Stomach (tissue), 9 donors: ENCODE data around the gene TUBGCP2. TPM values are rescaled to one million over a fixed set of nuclear protein-coding genes. Genes with fewer than 3 reads are reported as not detected.

Experiments
- DNase-seq, 2 donors: peaks; one replicate each; pipeline versions ENCODE4 v3.0.0 to v3.0.0-alpha.2; 2013 to 2019
- H3K27ac ChIP-seq, 5 donors: fragments of 200-600 bp in 4 of 5; sonication (generic) in 4 of 5; one replicate each; pipeline ENCODE4 v1.5.1; 2013 to 2019; ENCODE audit warnings: mild to moderate bottlenecking in 1 of 5, moderate library complexity in 1 of 5
- H3K27me3 ChIP-seq, 3 donors: fragments of 200-600 bp; sonication (generic); one replicate each; pipeline ENCODE4 v1.5.1; 2017 to 2019; ENCODE audit warnings: mixed run types in 1 of 3
- H3K36me3 ChIP-seq, 4 donors: fragments of 200-600 bp; sonication (generic); 1 replicate in 3 of 4; 2 replicates in 1 of 4; pipeline ENCODE4 v1.5.1; 2016 to 2019
- H3K4me1 ChIP-seq, 4 donors: fragments of 200-600 bp; sonication (generic); one replicate each; pipeline ENCODE4 v1.5.1; 2016 to 2019
- H3K4me3 ChIP-seq, 4 donors: fragments of 200-600 bp; sonication (generic) in 3 of 4; one replicate each; pipeline ENCODE4 v1.5.1; 2016 to 2019; ENCODE audit warnings: mild to moderate bottlenecking in 1 of 4
- H3K9me3 ChIP-seq, 4 donors: fragments of 200-600 bp; sonication (generic); one replicate each; pipeline ENCODE4 v1.5.1; 2016 to 2019
- EP300 ChIP-seq: sonication (generic); formaldehyde crosslinking; IDR thresholded peaks from one replicate; pipeline ENCODE4 v1.6.1; 2017; ENCODE audit warnings: antibody characterized with exemption
- POLR2A ChIP-seq, 4 donors: fragments of 450-650 bp; IDR thresholded peaks; one replicate each; pipeline ENCODE4 v1.6.1; 2016; ENCODE audit warnings: antibody characterized with exemption in 4 of 4, control low read depth in 2 of 4, mild to moderate bottlenecking in 1 of 4, moderate library complexity in 1 of 4
- POLR2AphosphoS5 ChIP-seq, 3 donors: sonication (generic); formaldehyde crosslinking; IDR thresholded peaks; one replicate each; pipeline ENCODE4 v1.6.1; 2016; ENCODE audit warnings: antibody characterized with exemption in 3 of 3
- WGBS, 5 donors: extraction: QIAGEN DNeasy Blood & Tissue Kit in 3 of 5; methylation state at CpG; one replicate each; pipeline versions ENCODE4 v1.1.5 to v1.1.7; 2013 to 2018; 5-methylcytosine and 5-hydroxymethylcytosine counted together
- intact Hi-C: fragments of 100-400 bp; cut with DNase I; formaldehyde crosslinking; loops from one replicate; pipeline ENCODE4 v1.15.1; 2023; ENCODE audit warnings: low total_unique reads
- polyA plus RNA-seq, 3 donors: library from polyadenylated mRNA; stranded (reverse); fragments of 200-250 nt; gene quantifications; one replicate each; pipeline ENCODE4 v1.2.3, GENCODE V29; 2013
- total RNA-seq, 5 donors: library from RNA; depleted of rRNA; stranded (reverse); fragments of >200 nt; gene quantifications; one replicate each; pipeline versions ENCODE4 v1.1.0 to v1.2.3, GENCODE V29; 2014 to 2016
- TF ChIP-seq, protein P1 (sequence below), 7 experiments: fragments of 450-650 bp in 4 of 7; fragments of 200-600 bp in 3 of 7; sonication (generic) in 3 of 7; IDR thresholded peaks; one replicate each; pipeline ENCODE4 v1.5.1; 2016 to 2019; ENCODE audit warnings: antibody characterized with exemption in 7 of 7, control low read depth in 2 of 7, mild to moderate bottlenecking in 1 of 7
- donor health status: healthy with polysubstance abuse.
- donor health status: Bipolar disorder and iron deficiency.
- donor health status: healthy.

Gene TUBGCP2
- total and polyA plus RNA-seq, 8 donors, result 18.3 to 117 (median 47.6) TPM

DNA sequence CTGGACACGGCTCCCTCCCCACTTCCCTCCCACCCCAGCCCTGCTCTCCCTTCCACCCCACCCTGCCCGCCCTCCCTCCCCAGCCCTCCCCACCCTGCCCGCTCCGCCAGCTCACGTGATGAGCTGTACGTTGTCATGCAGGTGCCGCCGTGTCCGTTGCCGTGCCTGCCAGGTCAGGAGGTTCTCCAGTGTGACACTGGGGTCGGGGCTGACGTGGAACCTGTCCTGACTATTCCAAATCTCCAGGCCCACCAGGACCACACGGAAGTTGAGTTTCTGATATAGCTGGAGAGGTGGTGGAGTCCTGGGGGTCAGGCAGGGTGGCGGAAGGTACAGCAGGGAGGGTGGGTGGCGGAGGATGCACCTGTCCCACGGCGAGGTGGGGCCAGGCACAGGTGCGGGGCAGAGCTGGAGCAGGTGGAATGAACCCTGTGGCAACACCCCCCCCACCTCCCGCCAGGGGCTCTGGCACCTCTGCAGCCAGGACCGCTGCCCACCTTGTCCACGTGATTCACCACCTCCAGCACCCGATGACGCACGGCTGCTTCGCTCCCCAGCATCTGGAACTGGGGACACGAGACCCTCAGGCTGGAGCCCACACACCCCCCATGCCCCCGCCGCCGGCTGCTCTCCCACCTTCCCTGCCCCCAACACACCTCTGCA, 36.2 kb downstream of the TUBGCP2 start:
- peaks cover 27 to 42% (median 31%) of the 10 kb centered on the region in 4 donors for H3K4me1 ChIP-seq
- TF ChIP-seq, protein P1, sequence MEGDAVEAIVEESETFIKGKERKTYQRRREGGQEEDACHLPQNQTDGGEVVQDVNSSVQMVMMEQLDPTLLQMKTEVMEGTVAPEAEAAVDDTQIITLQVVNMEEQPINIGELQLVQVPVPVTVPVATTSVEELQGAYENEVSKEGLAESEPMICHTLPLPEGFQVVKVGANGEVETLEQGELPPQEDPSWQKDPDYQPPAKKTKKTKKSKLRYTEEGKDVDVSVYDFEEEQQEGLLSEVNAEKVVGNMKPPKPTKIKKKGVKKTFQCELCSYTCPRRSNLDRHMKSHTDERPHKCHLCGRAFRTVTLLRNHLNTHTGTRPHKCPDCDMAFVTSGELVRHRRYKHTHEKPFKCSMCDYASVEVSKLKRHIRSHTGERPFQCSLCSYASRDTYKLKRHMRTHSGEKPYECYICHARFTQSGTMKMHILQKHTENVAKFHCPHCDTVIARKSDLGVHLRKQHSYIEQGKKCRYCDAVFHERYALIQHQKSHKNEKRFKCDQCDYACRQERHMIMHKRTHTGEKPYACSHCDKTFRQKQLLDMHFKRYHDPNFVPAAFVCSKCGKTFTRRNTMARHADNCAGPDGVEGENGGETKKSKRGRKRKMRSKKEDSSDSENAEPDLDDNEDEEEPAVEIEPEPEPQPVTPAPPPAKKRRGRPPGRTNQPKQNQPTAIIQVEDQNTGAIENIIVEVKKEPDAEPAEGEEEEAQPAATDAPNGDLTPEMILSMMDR (IDR thresholded peaks at IDR 0.05), result no peak
- TF ChIP-seq EP300 (no peak), POLR2A (IDR thresholded peaks at IDR 0.05) (no peak), POLR2AphosphoS5 (IDR thresholded peaks at IDR 0.05) (no peak)
- H3K36me3 ChIP-seq, result peaks cover 3 to 61% (median 47%) of the 10 kb centered on the region in 4 donors
- WGBS, 5 donors, result 83 to 90% (median 86%) methylated on average over 25 to 29 of the region's 29 CpGs
- intact Hi-C loops, result no loop called here
- no peak overlapping the region for H3K4me3 ChIP-seq
- no peaks in the 10 kb centered on the region for H3K9me3 ChIP-seq
- DNase-seq, result no peak
- H3K27ac ChIP-seq, result no peak overlapping the region
- H3K27me3 ChIP-seq, result peaks cover 0 to 40% (median 13%) of the 10 kb centered on the region in 3 donors

DNA sequence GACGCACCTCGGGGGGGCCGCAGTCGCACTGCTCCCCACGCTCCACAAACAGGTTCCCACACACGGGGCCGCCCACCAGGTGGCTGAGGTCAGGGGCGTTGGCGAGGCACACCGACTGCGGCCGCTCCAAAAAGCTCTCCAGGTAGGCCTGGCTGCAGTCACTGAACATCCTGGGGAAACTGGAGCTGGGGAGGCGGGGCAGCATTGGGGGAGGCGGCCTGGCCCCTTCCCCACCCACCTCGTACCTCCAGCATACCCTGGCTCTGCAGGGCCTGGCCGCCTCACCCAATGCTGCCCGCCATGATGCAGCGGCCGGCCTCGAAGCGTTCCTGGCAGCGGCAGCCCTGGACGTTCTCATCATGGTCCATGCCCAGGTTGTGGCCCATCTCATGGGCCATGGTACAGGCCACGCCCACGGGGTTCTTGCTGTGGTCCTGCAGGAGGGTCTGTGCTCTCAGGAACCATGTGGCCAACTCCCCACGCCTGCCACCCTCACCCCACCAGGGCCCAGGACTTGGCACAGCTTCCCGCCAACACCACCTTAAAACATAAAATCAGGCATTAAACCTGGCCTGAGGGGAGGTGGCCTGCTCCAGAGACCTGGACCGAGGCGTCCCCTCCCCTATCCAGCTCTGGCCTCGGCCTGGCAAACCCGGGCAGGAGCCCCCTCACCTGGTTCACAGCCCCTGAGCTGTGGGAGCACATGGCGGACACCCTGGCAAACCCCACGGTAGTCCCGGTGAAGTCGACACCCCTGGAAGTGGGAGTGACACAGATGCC, 37.0 kb downstream of the TUBGCP2 start:
- DNase-seq, result no peak
- intact Hi-C loops, result no loop called here

DNA sequence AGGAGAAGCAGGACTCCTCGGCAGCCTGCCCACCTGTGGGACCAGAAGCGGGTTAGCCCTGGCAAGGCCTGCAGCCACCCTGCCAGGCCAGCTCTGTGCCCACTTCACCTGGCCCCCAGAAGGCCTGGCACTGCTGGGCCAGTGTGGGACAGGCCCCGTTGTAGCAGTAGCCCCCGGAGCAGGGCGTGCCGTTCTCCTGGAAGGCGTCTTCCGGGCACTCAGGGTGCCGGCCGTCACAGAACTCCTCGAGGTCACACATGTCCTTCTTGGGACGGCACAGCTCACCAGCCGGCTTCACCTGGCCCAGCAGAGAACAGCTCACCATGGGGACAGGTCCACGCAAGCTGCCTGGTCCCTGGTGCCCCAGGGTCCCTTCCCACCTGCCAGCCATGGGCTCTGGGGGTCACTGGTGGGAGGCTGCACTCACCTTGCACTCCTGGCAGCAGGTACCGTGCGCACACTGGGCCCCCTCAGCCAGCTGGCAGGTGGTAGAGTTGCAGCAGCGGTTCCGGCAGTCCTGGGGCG, 37.8 kb downstream of the TUBGCP2 start:
- H3K9me3 ChIP-seq, result no peaks in the 10 kb centered on the region
- no peak overlapping the region for H3K27ac ChIP-seq
- intact Hi-C loops, result no loop called here
- DNase-seq, result no peak
- TF ChIP-seq POLR2A (IDR thresholded peaks at IDR 0.05) (no peak), POLR2AphosphoS5 (IDR thresholded peaks at IDR 0.05) (no peak), EP300 (no peak)
- TF ChIP-seq, protein P1 (IDR thresholded peaks at IDR 0.05), result no peak
- 80 to 92% (median 90%) methylated on average over 1 to 19 of the region's 19 CpGs for whole genome bisulfite sequencing, 5 donors
- H3K4me1 ChIP-seq, result peaks cover 11 to 26% (median 15%) of the 10 kb centered on the region in 4 donors
- peaks cover 0 to 24% (median 4%) of the 10 kb centered on the region in 3 donors for H3K27me3 ChIP-seq
- H3K36me3 ChIP-seq, result peaks cover 3 to 69% (median 47%) of the 10 kb centered on the region in 4 donors
- no peak overlapping the region for H3K4me3 ChIP-seq

More for the DNA sequence above, 37.0 kb downstream of the TUBGCP2 start:
- peaks cover 0 to 32% (median 13%) of the 10 kb centered on the region in 3 donors for H3K27me3 ChIP-seq
- peaks cover 3 to 68% (median 47%) of the 10 kb centered on the region in 4 donors for H3K36me3 ChIP-seq
- TF ChIP-seq, protein P1 (IDR thresholded peaks at IDR 0.05), result no peak
- TF ChIP-seq EP300 (no peak), POLR2A (IDR thresholded peaks at IDR 0.05) (no peak), POLR2AphosphoS5 (IDR thresholded peaks at IDR 0.05) (no peak)
- peaks cover 20 to 35% (median 24%) of the 10 kb centered on the region in 4 donors for H3K4me1 ChIP-seq
- H3K9me3 ChIP-seq, result no peaks in the 10 kb centered on the region
- no peak overlapping the region for H3K4me3 ChIP-seq
- H3K27ac ChIP-seq, result no peak overlapping the region
- 73 to 88% (median 83%) methylated on average over 10 to 35 of the region's 35 CpGs for WGBS, 5 donors

DNA sequence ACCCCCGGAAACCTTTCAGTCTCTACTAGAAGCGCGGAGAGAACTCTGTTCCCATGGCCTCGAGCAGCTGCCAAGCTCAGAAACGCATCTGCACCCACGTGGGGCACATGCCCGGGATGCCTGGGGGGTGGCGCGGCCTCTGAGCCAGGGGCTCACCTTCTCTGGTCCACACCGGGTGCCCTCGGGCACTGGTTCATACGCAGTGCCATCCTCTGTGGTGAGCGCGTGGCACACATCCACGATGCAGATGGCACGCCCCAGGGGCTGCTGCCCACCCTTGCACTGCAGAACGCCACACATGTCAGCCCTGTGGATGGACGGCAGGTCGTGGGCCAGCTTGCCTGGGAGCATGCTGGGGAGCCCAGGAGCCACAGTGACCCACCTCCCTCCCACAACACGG, 38.5 kb downstream of the TUBGCP2 start:
- no peak overlapping the region for H3K4me3 ChIP-seq
- H3K9me3 ChIP-seq, result no peaks in the 10 kb centered on the region
- H3K36me3 ChIP-seq, result peaks cover 3 to 69% (median 47%) of the 10 kb centered on the region in 4 donors
- H3K27me3 ChIP-seq, result peaks cover 0 to 17% (median 4%) of the 10 kb centered on the region in 3 donors
- WGBS, 5 donors, result 77 to 93% (median 90%) methylated on average over 8 to 20 of the region's 20 CpGs
- DNase-seq, result no peak
- TF ChIP-seq, protein P1 (IDR thresholded peaks at IDR 0.05), result no peak
- TF ChIP-seq EP300, result no peak
- no peak for TF ChIP-seq POLR2A (IDR thresholded peaks at IDR 0.05)
- H3K4me1 ChIP-seq, result peaks cover 5 to 21% (median 9%) of the 10 kb centered on the region in 4 donors
- intact Hi-C loops, result no loop called here
- no peak overlapping the region for H3K27ac ChIP-seq
